GM11168 (cell line): Measurements from ENCODE around the gene CGAS.
"Not testable (repeated sequence)": the region's sequence is repeated elsewhere in the genome, so short reads cannot be mapped to it uniquely, and the experiment has no call there.

Experiments
- in situ Hi-C: fragments of 300-500 bp; cut with MboI; formaldehyde crosslinking; loops from one replicate; pipeline ENCODE4 v1.12.0; 2022; ENCODE audit warnings: low sequenced_read_pairs; ENCODE audit not compliant: unreplicated experiment

Gene CGAS

DNA sequence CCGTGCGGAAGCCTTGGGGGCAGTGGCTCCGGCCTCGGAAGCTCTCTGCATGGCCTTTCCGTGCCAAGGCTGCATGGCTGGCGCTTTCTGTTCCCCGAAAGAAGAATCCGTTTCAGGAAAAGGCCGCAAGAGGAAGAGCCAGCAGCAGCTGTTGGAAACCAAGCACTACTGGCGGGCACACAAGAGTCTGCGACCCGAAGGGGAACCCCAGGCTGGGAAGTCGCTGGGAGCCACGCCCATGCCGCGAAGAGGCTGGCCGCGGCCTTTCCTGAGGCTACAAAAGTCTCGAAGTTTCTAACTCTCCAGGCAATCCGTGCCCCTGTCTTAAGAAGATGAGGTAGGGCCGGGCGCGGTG is at the start of gene CGAS:
TSS of gene CGAS (minus strand) at position 191 of the 355 bp plus-strand sequence. CDS start at position 75, 116 bp downstream.
- in situ Hi-C loops, result no loop called here

DNA sequence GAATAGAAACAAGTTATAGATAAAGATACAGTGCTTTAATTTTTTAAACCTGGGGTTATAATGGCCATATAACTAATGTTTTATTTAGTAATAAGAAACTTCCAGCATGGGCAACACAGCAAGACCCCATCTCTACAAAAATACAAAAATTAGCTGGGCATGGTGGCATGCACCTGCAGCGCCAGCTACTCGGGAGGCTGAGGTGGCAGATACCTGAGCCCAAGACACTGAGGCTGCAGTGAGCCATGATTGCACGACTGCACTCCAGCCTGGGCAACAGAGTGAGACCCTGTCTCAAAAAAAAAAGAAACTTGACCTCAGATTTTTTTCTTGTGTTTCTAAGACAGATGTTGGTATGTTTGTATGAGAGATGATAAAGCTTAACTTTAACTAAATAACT is 45.8 kb upstream of the CGAS start:
- in situ Hi-C loops, result no loop called here

DNA sequence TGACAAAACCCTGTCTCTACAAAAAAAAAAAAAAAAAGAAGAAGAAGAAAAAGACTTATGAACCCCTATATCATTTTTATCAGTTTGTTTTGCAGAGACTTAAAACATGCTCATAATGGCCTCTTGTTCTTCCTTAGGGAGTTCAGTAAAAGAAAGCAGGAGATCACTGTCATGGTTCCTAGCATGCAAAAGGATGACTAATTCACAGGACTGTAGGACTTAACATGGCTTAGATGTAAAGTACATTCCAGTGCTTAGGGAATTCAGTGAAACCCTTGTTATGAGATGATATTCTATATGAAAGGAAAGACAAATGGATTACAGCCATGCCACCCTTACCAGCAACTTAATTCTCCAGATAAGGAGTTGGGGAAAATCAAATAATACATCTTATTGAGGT is 39.3 kb upstream of the CGAS start:
- in situ Hi-C loops, result no loop called here

DNA sequence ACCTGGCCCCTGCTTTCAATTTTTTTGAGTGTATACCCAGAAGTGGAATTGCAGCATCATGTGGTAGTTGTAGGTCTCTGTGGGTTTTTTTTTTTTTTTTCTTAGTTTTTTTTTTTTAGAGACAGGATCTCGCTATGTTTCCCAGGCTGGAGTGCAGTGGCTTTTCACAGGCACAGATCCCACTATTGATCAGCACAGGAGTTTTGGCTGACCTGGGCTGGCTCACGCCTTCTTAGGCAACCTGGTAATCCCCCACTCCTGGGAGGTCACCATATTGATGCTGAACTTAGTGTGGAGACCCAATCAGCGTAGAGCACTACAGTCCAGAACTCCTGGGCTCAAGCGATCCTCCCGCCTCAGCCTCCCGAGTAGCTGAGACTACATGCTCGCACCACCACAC is 35.4 kb upstream of the CGAS start:
- in situ Hi-C loops, result no loop called here

DNA sequence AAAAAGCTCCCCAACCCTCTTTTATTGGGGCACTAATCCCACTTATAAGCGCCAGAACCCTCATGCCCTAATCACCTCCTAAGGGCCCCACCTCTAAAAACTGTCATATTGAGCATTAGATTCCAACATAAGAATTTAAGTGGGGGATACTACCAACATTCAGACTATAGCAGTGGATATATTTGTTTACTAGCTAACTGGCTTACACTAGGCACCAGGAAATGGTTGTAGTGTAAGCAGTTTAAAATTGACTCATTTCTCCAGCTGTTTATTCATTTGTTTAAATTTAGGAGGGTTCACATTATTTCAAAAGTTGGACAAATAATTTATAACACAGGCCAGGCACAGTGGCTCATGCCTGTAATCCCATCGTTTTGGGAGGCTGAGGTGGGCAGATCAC is 32.3 kb upstream of the CGAS start:
- in situ Hi-C loops, result no loop called here

DNA sequence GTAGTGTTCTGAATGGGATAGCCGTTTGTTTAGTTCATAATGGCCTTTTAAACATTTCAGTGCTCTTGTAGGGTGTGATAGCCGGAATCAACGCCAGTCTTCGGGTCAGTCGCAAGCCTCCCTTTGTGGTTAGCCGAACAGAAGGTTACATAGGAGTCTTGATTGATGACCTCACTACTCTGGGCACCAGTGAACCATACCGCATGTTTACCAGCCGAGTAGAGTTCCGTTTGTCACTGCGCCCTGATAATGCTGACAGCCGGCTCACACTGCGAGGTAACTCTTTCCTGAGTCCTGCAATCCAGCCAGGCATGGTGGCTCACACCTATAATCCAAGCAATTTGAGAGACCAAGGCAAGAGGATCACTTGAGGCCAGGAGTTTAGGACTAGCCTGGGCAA is 29.9 kb upstream of the CGAS start:
- in situ Hi-C loops, result no loop called here

DNA sequence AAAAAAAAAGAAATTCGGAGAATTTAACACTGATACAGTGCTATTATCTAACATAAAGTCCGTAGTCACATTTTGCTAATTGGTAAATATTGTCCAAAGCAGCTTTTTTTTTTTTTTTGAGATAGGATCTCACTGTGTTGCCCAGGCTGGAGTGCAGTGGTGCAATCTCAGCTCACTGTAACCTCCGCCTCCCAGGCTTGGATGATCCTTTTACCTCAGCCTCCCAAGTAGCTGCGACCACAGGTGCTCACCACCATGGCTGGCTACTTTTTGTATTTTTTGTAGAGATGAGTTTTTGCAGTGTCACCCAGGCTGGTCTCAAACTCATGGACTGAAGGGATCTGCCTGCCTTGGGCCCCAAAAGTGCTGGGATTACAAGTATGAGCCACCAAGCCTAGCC is 25.3 kb upstream of the CGAS start:
- in situ Hi-C loops, result no loop called here

DNA sequence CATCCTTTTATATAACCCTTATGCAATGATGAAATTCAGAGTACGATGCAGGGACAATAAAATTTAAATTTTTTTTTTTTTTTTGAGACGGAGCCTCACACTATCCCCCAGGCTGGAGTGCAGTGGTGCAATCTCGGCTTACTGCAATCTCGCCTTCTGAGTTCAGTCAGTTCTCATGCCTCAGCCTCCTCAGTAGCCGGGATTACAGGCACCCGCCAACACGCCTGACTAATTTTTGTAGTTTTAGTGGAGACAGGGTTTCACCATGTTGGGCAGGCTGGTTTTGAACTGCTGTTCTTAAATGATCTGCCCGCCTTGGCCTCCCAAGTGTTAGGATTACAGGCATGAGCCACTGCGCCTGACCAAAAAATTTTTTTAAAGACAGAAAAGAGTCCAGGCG is 24.6 kb upstream of the CGAS start:
- in situ Hi-C loops, result no loop called here

DNA sequence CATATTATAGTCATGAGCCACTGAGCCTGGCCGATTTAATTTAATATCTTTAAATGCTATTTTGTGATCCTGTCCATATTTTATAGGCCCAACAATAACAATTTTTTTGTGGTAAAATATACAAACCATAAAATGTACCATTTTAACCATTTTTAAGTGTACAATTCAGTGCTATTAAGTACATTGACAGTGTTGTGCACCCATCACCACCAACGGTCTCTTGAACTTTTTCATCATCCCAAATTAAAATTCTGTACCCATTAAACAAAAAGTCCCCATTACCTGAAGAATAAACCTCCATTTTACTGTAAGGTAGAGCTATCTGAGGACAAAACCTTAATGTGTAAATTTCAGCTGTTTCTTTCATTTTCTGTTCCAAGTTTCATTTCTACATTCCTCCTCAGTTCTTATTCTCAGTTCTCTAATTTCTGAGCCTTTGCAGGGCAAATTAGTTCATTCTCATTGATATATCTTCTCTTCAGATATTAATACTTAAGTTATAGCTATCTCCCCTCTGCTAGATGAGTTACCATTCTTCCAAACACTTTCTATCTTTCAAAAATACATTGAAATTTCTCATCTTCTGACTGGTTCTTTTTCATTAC is 19.7 kb upstream of the CGAS start:
- in situ Hi-C loops, result no loop called here

DNA sequence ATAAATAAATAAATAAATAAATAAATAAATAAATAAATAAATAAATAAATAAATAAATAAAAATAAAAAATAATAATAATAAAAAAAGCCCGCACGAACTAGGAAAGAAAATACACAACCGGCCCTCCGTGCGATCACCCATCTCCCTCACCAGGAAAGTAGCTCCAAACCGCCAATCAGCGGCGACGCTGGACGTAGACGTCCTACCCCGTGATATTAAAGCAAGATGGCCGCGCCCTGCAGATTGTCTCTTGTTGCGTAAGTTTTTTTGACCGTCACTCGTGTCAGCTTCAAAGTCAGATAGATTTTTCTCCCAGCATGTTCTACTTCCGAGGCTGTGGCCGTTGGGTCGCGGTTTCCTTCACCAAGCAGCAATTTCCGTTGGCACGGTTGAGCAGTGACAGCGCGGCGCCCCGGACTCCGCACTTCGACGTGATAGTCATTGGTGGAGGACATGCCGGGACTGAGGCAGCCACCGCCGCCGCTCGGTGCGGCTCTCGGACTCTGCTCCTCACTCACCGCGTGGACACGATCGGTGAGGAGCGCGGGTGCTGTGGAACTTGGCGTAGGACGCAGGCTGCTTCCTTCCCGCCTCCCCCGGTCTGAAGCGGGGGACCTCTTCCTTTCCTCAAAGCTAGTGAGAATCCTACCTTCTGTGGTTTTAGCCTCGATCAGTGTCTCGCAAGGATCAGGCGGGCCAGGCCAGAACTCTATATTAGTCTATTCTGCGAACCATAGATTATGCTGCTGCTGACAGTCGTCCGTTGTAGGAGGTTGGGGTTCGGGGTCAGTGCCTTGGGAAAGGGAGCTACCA is 9.6 kb upstream of the CGAS start, which contains the start of gene MTO1:
TSS of gene MTO1 (plus strand) at position 201 of the 814 bp plus-strand sequence. CDS start at position 319, 118 bp downstream.
- in situ Hi-C loops, result no loop called here

DNA sequence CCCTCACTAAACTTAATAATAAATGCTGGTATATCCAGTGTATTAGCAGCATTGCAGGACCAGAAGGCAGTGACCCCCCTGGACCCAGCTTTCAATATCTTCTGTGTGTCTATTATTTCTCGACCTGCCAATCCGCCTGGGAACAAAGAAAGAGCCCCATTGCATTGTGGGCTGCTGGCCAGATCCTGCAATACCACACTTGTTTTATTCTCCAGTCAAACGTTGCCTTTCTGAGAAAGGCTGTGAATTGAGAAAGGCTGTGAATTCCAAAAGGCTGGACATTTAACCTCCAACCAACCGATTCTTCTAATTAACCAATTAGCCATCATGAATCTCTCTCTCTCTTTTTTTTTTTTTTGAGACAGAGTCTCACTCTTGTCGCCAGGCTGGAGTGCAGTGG is 8.0 kb upstream of the CGAS start:
- in situ Hi-C loops, result no loop called here

DNA sequence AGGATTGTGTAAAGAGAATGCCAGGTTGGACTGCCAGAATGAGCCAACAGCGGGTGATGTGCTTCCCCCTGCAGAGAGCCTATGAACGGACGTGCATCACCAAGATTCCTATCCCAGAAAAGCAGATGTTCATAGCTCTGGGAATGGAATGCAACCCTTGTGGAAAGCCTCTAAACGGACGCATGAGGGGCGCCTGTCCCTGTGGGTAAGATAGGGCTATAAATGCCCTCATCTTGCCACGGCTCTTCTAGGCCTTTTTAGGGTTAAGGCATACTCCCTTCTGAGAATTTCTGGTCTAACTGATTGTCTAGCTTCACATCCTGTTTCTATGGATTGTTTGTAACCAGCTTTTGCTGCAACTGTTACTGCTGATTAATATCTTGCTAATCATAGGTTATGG is 7.4 kb upstream of the CGAS start:
- in situ Hi-C loops, result not testable (repeated sequence)

DNA sequence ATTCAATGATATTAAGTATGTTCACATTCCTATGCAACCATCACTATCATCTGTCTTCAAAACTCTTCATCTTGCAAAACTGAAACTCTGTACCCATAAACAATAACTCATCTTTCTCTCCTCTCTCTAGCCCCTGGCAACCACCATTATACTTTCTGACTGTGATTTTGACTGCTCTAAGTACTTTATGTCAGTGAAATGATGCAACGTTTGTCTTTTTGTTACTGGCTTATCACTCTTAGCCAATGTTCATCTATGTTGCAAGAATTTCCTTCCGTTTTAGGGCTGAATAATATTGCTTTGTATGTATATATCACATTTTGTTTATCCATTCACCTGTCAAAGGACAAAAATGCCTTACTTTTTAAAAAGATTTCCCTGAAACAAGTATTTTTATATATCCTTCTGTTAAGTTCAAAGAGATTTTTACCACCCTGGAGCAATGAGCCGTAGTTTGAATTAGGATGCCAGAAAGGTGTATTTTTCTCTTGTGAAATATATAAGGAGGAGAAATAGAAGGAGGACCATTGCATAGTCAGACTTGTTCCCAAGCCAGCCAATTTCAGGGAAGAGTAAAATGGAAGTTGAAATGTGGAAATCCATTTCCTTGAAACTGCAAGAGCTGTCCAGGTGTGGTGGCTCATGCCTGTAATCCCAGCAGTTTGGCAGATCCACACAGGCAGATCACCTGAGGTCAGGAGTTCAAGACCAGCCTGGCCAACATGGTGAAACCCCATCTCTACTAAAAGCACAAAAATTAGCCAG is 4.0 kb upstream of the CGAS start:
- in situ Hi-C loops, result no loop called here

DNA sequence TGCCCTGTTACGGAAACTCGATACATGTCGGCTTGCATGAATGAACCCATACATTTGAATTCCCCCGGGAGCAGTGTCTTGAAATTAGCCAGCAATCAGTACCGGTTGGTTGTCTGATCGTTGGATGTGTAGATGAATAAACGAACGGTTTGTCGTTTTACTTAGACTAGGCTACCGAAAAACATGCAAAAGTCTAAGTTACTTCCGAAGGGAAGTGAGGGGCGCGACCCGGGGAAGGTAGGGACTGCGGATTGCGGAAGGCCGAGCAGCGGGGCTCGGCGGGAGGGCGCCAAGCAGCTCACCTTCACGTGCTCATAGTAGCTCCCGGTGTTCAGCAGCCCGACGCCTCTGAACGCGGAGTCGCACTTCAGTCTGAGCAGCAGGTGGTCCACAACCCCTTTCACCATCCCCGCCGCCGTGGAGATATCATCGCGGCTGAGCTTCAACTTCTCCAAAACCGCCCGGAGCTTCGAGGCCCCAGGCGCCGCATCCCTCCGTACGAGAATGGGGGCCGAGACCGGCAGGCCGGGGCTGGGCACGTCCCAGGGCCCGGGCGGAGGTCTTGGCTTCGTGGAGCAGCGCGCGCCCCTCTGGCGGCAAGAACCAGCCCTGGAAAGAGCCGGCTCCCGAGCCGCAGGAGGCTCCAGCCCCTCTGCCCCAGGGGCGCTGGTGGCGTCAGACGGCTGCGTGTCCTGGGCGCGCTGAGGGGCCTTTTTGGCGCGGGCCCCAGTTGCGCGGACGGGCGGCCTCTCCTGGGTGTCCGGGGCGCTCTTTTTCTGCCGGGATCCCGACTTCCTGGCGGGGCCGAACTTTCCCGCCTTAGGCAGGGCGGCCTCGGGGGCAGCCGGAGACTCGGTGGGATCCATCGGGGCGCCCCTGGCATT is 632 bp downstream of the CGAS start:
- in situ Hi-C loops, result no loop called here

DNA sequence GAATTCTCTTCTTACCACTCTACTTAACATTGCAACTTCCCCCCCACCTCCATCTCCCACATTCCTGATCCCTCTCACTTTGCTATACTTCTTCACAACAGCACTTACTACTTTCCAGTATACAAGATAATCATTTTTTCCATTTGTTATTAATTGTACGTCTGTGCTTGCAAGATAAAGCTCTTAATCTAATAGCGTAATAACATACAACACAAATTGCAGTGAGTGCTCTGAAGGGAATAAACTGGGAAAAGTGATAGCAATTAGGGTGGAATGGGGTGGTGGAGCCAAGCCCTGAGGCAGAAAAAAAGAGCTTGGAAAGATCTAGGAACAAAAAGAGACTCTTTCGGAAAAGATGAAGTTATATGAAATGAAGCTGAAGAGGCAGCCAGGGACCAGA is 8.5 kb downstream of the CGAS start:
- in situ Hi-C loops, result no loop called here

DNA sequence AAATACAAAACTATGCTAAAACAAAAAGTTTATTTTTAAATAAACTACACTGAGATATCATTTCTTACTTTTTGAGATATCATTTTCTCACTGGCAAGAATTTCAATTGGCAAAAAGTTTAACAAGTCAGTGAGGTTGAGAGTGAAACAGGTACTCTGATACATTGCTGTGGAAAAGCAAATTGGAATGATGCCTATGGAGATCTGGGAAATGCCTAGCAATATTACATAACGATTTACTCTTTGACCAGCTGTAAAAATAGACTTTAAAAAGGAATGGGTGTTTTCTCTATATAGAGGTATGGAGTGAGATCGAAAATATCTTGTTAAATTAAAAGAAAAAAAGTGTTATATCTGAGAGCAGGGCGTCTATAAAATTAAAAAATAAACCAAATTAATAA is 16.9 kb downstream of the CGAS start:
- in situ Hi-C loops, result no loop called here

DNA sequence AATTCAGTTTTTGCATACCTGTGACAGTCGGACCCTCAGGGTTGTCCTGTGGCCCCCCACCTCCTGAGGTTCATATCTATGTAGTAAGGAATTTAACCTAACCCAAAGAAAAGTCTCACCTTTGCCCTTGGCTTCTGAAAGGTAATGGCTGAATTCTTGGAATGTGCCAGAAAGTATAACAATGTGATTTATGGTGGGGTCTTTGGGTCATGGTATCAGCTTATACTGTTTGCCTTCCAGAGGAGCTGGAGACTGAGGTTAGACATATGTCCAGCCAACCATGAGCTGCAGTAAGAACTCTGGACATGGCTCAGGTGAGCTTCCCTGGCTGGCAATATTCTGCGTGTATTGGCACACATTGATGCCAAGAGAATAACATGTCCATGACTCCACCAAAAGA is 30.6 kb downstream of the CGAS start:
- in situ Hi-C loops, result no loop called here

DNA sequence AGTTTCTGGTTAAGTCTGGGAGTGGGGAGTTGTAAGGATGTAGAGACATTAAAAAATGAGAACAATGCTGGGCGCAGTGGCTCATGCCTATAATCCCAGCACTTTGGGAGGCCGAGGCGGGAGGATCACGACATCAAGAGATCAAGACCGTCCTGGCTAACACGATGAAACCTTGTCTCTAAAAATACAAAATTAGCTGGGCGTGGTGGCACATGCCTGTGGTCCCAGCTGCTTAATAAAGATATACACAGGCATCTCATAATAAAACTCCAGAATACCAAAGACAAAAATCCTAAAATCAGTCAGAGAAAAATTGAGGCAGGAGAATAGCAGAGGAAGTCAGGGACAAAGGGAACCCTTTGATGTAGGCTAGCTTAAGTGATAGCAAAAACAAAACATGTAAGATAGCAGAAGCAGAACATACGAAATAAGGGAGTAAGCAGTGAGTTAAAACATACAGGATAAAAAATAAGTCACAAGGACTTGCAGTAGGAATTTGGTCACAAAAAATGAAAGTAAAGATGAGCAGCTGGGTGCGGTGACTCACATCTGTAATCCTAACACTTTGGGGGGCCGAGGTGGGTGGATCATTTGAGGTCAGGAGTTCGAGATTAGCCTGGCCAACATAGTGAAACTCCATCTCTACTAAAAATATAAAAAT is 33.9 kb downstream of the CGAS start:
- in situ Hi-C loops, result no loop called here

DNA sequence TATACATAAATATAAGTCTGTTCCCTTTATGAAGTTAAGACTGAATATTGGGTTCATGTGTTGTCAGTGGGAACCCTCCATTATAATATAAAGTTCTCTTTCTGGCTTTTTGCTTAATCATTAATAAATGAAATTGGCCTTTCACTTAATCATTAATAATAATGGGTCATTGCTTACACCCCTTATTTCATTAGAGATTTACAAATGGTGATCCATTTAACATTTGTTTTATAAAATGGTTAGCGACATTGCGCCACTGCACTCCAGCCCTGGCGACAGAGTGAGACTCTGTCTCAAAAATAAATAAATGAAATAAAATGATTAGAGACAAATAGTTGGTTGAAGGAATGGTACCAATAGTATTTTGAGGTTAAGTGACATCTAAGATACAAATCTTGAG is 39.0 kb downstream of the CGAS start:
- in situ Hi-C loops, result no loop called here

DNA sequence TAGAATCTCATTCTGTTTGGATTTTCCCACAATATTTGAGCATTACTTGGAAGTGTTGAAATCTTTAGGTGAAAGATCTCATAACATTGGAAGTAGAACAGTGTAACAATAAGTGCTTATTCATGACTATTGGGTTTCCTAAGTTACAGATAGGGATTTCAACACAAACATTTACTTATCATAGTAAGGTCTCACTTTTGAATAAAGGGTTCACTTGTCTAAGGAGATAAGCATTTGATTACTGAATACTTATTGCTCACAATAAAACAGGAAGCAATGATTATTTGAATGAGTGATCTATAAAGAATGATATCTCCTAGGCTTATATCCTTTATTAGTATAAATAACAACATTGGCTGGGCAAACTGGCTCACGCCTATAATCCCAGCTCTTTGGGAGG is 42.7 kb downstream of the CGAS start:
- in situ Hi-C loops, result no loop called here
